HG02840 (cell line): ENCODE results near the gene F13A1.
"Not testable (repeated sequence)": the region's sequence is repeated elsewhere in the genome, so short reads cannot be mapped to it uniquely, and the experiment has no call there.

Experiments used
- ATAC-seq: cut with Tn5 transposase; IDR thresholded peaks from one replicate; pipeline ENCODE4 v1.9.1; 2021; ENCODE audit warnings: mild to moderate bottlenecking, moderate library complexity, moderate number of reproducible peaks; ENCODE audit not compliant: unreplicated experiment, low FRiP score

The F13A1 gene

DNA sequence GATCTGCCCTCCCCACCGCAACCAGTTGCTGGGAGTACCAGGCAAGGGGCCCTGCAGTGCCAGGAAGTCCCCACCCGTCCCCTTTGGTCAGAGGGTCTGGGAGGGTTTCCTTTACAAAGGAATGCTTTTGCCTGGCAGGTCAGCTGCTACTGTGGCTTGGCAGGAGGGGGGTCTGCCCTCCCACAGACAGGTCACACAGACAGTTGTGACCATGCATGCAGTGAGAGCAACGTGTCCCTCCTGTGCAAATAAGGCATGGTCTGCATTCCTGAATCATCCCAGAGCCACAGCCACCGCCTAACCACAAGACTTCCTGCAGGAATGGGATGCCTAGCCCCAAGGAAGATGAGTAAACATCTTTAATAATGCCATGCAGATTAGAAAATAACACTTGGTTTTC is 439 bp upstream of the F13A1 start:
- no peak for ATAC-seq

DNA sequence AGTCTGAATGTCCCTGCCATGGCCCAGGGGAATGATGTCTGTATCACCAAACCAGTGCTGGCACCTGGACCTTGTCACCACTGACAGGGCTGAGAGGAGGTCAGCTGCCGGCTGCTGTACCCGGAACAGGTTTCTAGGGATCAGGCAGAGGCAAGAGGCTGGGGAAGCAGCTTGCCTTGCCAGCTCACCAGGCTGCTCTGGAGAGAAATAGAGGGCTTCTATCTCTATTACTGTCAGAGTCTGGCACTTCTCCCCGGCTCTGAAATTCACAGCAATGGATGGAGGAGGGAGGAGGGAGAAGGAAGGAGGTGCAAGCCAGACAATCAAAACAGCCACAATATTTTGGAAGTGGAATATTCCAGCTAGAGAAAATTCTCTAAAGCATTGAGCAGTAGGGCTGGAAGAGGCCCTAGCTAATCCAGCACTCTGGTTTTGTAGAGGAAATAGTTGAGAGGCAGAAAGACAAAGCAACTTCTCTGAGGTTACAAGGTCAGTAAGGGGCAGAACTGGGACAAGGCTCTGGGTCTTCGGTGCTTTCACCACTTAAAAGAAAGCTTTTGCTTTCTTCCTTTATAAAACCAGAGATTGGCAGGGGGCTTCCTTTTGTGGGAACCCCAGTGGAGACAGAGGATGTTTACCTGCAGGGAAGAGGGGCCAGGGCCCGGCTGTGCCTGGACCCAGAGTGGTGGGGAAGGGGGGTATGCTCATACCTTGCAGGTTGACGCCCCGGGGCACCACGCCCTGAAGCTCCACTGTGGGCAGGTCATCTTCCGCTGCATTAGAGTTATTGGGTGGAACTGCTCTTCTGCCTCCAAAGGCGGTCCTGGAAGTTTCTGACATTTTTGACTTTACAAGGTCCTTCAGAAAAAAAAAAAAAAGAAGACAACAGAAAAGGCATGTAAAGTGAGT is 2.4 kb downstream of the F13A1 start:
- no peak for ATAC-seq

DNA sequence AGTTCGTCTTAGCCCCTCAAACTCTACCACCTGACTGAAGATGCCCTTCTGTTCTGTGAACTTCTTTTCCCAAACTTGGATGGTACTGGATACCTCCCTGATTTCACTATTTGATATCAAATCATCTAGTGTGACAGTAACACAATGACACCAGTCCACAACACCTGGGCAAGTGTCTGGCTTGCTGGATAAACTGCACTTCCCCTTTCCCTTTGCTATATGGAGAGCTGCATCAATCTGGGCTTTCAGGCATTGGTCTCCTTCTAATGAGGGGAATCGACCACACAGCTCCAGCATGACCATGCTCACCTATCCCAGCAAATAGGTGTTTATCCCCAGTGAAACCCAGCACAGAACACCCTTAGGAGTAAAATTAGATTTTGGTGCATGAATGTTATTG is 3.1 kb downstream of the F13A1 start:
- ATAC-seq, result no peak

DNA sequence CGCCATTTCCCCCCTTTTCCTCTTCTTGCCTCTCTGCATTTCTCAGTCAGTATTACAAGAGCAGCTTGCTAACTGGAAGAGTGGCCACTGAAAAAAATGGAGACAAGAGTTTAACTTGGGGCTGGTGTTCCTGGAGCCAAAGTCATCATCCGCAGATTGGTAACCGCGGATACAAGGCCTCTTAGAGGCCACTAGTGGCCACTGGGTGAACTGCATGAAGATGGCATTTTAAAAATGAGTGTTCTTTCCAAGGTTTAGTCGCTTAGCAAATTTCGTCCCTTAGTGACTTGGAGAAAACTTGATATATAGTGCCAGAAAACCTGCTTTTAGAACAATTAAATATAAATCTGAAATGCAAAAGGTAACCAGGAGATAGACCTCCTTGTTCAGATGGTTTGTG is 4.8 kb downstream of the F13A1 start:
- ATAC-seq, result no peak

DNA sequence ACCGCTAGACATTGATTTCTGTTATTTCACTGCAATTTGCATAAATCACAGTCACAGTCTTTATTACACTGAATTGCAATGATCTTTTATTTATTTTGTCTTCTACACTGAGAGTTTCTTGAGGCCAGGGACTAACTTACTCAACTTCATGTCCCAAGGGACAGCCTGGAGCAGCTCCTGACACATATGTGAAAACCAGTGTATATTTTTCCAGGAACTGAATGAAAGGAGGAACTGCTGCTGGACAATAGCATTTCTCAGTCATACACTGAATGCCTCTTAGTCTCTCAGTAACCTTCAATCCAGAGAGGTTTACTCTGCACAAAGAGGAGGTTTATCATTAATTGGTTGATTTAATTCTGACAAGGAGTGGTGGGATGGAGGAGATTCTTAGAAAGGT is 5.9 kb downstream of the F13A1 start:
- ATAC-seq, result no peak

DNA sequence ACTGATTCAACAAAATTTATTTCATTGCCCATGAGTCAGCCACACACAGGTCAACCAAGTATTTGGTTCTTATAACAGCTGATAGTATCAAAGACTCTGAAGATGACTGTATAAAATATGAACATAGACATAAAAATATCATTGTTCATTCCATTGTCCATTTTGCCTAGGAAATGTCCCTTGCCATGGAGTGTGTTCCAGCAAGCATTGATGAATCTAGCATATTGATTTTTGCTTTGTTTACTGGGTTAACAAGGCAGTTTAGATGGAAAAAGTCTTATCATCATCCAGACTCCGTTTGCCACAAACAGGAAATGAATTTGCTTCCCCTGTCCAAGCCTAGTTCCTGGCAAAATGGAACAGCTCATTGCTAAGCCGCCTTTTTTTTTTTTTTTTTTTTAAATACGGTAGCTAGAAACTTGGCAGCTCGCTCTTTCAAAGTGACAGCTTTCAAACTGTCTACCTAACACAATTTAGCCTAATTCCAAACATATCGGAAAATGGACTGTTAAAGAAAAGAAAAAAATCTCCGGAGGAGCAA is 7.5 kb downstream of the F13A1 start:
- ATAC-seq, result no peak

DNA sequence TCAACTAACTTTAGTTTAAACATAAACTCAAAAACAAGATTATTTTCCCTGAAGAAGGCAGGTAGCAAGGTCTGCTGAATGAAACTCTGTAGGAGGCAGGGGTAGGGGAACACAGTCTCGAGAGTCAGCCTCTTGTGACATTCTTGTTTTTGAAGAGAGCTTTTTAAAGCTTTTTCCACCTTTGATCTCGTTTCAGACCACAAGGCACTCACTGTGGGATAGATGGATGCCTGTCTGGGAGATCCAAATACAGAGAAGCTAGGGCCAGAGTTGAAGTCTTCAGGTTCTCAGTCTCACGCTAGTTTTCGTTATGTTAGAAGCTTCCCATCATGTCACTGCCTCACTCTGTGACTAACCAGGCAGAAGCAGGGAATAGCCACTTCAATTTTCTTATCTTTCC is 14.9 kb downstream of the F13A1 start:
- no peak for ATAC-seq

DNA sequence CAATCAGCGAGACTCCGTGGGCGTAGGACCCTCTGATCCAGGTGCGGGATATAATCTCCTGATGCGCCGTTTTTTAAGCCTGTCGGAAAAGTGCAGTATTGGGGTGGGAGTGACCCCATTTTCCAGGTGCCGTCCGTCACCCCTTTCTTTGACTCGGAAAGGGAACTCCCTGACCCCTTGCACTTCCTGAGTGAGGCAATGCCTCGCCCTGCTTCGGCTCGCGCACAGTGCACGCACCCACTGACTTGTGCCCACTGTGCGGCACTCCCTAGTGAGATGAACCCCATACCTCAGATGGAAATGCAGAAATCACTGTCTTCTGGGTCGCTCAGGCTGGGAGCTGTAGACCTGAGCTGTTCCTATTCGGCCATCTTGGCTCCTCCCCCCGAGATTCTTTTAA is 20.1 kb downstream of the F13A1 start:
- ATAC-seq, result not testable (repeated sequence)

DNA sequence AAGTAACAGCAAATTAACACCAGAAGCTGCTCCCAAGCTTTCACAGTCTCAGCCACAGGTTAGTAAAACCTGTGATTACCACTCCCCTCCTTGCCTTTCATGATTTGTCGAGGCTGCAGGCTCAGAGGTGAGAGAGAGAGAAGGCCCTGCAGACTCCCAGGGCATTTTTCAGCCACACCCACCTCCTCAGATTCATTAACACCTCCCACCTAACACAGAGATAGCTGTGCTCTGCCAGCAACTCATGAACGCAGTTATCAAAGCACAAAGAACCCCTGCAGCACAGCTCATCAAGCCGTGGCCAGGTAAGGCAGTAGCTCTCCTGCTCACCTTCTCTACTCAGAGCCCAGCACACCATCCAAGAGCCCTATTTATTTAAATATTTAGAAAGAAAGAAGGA is 27.1 kb downstream of the F13A1 start:
- ATAC-seq, result no peak

DNA sequence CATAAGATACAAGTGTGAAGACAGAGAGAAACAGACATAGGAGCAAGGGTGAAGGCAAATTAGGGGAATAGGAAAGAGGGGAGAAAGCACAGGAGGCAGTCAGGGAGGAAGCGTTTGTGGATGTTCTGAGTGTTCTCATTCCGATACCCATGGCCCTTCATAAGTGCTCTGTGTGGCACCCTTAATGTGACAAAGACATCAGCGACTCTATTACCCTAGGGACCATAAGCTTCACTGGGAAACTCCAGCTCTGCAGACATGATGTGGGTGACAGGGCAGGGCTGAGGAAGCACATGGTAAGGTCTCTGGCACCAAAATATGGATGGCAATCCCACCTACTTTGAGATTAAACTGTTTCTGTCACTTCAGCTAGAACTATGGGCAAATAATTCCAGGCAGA is 33.0 kb downstream of the F13A1 start:
- no peak for ATAC-seq

DNA sequence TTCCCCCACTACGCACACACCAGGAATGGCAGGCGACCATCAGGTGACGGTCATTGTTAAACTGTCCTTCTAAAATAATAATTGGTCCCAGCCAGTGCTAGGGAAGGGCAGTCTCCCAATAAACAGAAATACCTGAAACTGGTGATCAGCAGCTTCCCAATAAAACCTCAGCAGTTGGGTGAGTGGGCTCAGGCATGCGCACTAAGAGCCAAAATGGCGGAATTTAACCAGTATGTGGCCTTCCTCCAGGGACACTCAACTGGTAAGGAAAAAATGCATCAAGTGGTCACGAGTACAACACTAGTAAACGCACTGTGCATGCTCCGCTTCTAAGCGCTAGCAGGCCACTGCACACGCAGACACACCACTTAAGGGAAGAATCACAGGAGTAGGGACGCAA is 34.8 kb downstream of the F13A1 start:
- ATAC-seq, result no peak

DNA sequence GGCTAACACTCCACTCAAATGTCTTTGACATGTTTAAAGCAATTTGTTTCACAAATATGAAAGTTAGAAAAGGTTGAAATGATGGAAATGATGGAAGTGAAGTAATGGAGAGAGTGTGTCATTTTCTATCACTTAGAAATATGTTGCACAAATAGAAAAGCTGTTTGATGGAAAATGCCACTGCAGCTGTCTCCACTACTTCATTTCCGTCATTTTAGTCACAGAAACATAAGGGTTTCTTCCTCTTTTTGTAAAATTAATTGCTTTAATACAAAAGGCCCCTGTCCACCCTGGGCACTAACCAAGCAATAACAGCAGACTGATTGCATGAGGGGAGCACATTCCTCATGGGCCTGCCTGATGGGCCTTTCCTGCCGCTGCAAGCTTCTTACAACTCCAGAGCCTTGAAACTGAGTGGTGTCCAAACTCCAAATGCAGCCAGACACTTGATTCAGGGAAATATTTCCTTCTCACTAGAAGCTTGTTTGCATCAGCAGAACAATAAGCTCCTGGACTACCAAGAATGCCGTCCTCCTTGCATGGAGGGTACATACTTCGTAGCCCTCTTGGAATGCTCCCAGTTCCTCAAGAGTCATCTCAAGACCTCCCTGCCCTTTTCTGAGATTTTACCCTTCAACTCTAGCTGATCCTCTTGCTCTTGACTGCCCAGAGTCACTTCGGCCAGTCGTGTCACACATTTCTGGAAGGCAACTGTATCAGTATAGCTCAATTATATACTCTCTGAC is 36.1 kb downstream of the F13A1 start:
- no peak for ATAC-seq

DNA sequence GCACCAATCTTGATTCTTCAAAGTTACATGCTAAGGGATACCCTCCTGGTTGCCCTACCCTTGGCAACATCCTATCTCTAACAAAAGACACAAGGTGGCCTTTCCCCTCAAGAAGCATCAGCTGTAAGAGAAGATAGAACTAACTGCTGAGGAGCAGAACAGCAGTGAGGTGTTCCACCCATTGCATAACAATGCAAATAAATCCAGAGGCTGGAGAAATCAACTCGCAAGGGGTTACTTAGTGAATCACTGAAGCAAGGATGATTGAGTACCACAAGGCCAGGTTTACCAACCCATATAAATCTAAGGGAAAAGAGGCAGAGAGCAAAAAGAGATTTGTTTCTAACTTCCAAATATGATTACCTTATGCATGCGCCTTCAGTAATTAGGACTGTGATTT is 36.7 kb downstream of the F13A1 start:
- ATAC-seq, result no peak

DNA sequence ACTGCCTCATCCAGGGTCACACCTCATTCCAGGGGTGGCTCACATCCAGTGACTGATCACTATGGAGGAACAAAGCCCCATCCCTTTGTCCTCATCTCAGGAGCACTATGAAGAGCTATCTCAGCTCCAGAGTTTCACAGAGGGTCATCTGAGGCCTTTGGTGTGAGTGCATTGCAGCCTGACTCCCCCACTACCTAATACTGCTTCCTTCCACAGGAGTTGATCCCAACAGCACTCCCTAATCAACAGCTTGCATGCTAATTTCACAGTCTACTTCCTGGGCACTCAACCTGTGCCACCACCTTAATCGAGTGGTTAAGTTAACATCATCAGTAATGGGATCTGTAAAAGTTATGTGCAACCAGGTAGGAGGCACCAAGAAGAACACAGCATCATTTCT is 37.7 kb downstream of the F13A1 start:
- ATAC-seq, result no peak

DNA sequence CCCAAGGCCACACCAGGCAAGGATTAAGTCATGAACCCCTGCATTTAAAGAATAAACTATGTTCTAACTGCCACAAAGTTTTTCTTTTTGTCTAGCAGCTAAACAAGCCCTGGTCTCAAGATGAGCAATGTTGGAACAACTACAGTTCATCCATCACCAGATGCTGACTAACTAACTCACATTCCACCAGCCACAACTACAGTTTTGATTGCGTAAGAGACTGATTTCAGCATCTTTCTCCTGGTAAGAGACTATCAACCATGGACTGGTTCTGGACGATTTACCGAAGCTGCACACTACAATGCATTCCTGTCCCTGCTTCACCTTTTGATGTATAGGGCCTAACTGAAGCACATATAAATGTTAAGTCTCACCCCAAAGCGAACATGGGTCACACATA is 43.0 kb downstream of the F13A1 start:
- ATAC-seq, result no peak

DNA sequence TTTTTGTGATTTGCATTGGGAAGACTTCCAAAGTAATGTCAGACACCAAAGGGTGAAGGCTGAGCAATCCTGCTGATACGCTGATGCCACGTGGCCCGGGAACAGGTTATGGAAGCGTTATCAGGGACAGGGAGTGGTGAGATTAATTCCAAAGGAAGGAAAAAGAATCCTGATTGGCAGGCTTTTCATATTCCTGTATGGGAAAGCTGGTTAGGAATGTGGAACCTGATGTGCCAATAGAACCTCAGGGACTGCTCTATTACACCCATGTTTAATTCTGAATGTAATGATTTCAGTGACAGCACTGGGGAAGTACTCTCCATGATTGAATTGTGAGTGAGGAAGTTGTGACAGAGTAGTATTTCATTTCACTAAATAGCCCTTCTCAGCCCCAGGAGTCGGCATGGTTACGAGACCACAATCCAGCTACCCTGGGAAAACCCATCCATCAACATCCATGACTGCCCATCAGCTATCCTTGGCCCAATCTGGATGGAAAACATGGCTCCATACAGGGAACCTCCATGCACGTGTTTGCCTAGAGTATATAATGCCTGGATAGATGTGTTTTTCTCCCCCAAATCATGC is 49.4 kb downstream of the F13A1 start:
- no peak for ATAC-seq

DNA sequence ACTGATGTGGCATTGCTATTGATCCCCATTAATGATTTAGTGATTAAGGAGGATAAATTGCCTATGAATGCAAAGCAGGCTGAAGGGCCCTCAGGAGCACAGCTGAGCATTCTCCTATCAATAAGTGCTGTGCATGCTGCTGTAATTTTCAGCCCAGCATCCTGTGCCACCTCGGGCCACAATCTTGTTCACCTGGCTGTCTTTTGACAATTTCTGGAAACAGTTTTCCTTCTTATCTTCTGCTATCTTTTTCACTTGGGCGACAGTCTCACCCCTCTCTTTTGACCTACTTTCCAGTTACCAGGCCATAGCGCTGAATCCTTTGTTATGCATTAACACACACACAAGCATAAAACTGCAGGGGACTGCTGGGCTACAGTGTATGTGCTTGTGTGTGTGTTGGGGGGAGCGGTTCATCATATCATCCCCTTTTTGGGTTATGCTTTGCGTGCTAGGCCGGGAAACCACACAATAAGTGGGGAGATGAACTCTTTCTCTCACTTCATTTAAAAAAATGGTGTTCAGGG is 60.2 kb downstream of the F13A1 start:
- no peak for ATAC-seq

DNA sequence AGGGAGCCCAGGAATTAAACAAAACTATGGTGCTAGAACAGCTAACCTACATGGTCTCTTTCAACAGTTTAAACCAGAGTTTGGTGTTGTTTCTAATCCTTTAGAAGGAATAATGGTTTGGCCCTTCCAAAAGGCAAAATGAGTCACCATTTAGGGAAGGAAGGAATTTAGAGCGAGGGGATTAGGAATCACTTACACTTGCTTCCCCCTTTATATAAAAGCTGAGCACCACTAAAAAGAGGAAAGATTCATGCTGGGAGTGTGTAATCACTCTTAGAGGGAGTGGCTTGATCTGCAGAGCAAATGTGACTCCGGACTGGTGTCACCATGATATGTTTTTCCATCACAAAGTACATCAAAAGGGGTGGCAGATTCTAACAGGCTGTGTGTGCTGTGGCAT is 63.6 kb downstream of the F13A1 start:
- ATAC-seq, result no peak

DNA sequence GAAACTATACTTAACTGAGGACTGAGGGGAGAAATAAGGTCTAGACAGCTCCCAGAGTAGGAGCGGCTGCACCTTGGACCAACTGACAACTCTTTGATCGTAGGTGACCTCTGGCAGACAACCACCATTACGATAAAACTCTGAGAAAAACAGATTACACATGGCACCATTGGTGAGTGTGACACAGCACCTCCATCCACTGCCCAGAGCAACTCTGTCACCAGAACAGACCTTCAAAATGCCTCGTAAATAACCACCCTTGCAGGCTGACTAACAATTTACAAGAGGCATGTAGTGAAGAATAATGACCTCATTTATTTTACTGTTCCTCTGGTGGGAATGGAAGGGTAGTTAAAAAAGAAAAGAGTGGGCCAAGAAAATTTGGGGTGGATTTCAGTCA is 64.2 kb downstream of the F13A1 start:
- ATAC-seq, result no peak

DNA sequence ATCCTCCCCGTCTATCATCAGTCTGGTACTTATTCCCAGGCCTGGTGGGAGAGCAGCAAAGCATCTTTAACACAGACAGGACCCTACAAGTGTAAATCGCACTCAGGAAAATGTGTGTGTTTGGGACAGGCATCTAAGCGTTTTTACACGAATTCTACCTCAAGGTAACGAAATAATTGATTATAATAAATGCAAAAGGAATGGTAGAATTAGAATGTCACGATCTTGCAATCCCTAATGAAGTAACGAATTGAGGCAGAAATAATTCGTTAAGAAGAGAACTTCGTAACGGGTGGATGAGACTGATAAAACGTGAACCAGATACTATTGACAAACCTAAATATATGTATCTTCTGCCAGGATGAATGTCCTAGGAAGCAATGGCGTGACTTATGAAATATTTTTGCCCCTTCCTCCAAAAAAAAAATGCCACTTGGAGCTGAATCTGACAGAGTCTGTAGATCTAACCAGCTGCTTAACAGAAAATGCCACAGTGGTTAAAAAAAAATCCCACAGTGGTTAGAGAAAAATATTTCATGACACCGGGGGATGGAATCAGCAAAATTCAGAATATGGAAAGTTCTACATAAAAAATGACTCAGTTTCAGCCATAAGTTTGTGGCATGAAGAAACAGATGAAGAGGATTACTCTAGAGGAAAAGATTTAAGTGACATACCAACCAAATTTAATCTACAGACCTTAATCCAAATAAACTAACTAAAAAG is 68.7 kb downstream of the F13A1 start:
- ATAC-seq, result no peak
